HG02678 (cell line): ENCODE measurements around the gene ZNF416.
A peak's percentile ranks its signal among the peaks of the same experiment; 100 is the strongest.

ENCODE experiments used
- ATAC-seq: cut with Tn5 transposase; IDR thresholded peaks from one replicate; pipeline ENCODE4 v1.9.1; 2021; ENCODE audit warnings: mild to moderate bottlenecking, moderate library complexity; ENCODE audit not compliant: unreplicated experiment

ZNF416 gene

GRCh38 chr19:57578487-57579205 lies at the start of gene ZNF416:
ZNF416 (minus strand) TSS chr19:57578911; CDS start chr19:57578704, 207 bp downstream.
- ATAC-seq = peak; percentile 97

GRCh38 chr19:57623091-57623490 lies 44.4 kb upstream of the ZNF416 start:
- ATAC-seq = no peak

- no peak for ATAC-seq
Measured at GRCh38 chr19:57620673-57621348, 42.1 kb upstream of the ZNF416 start.

- no peak for ATAC-seq
Measured at GRCh38 chr19:57615346-57615745, 36.6 kb upstream of the ZNF416 start.

GRCh38 chr19:57613941-57614743 lies 35.4 kb upstream of the ZNF416 start, which contains the start of gene ZNF134:
ZNF134 (plus strand) TSS chr19:57614242; CDS start chr19:57619469, 5,227 bp downstream.
- ATAC-seq = peak; percentile 99

GRCh38 chr19:57611113-57611512 lies 32.4 kb upstream of the ZNF416 start:
- no peak for ATAC-seq

GRCh38 chr19:57606931-57607330 lies 28.2 kb upstream of the ZNF416 start:
- no peak for ATAC-seq

- ATAC-seq = peak; percentile 98
Measured at GRCh38 chr19:57599761-57600383, 21.2 kb upstream of the ZNF416 start, which contains the start of gene ZNF530. ZNF530 (plus strand) TSS chr19:57599885; CDS start chr19:57604346, 4,461 bp downstream.

GRCh38 chr19:57599377-57599760 lies 20.7 kb upstream of the ZNF416 start:
- ATAC-seq = no peak

GRCh38 chr19:57587529-57587928 lies 8.8 kb upstream of the ZNF416 start:
- ATAC-seq = no peak

GRCh38 chr19:57583521-57584416 lies 5.1 kb upstream of the ZNF416 start, which contains the start of gene ZIK1:
ZIK1 (plus strand) TSS chr19:57584145; CDS start chr19:57584357, 212 bp downstream.
- ATAC-seq = peak; percentile 79

- ATAC-seq = no peak
Measured at GRCh38 chr19:57583104-57583520, 4.4 kb upstream of the ZNF416 start.

- ATAC-seq = no peak
Measured at GRCh38 chr19:57576661-57577060, 2.0 kb downstream of the ZNF416 start.

GRCh38 chr19:57572415-57572947 lies 6.2 kb downstream of the ZNF416 start:
- ATAC-seq = no peak

- no peak for ATAC-seq
Measured at GRCh38 chr19:57570707-57571106, 8.0 kb downstream of the ZNF416 start.

GRCh38 chr19:57566396-57567265 lies 12.1 kb downstream of the ZNF416 start:
- no peak for ATAC-seq

- ATAC-seq = no peak
Measured at GRCh38 chr19:57563547-57563946, 15.2 kb downstream of the ZNF416 start.

- peak; percentile 6 for ATAC-seq
Measured at GRCh38 chr19:57560049-57560491, 18.6 kb downstream of the ZNF416 start.
